ENCODE results near the gene FNBP1L.
"Not testable (repeated sequence)": the region's sequence is repeated elsewhere in the genome, so short reads cannot be mapped to it uniquely, and the experiment has no call there.

Gene FNBP1L

GRCh38 chr1:93575621-93576284 is 127.8 kb downstream of the FNBP1L start:
- no peak for DNase-seq

- no peak for DNase-seq
These were observed 128.4 kb downstream of the FNBP1L start for GRCh38 chr1:93576346-93576745.

- DNase-seq, result no peak
These were observed 128.8 kb downstream of the FNBP1L start for GRCh38 chr1:93576746-93577145.

- DNase-seq, result no peak
These were observed 129.9 kb downstream of the FNBP1L start for GRCh38 chr1:93577536-93578432.

- no peak for DNase-seq
These were observed 130.5 kb downstream of the FNBP1L start for GRCh38 chr1:93578433-93578830.

GRCh38 chr1:93578911-93579825 is 131.2 kb downstream of the FNBP1L start:
- no peak for DNase-seq

- no peak for DNase-seq
These were observed 132.0 kb downstream of the FNBP1L start for GRCh38 chr1:93579891-93580290.

- no peak for DNase-seq
These were observed 134.3 kb downstream of the FNBP1L start for GRCh38 chr1:93581917-93582850.

GRCh38 chr1:93584261-93585003 is 136.5 kb downstream of the FNBP1L start:
- DNase-seq, result no peak

- no peak for DNase-seq
These were observed 137.4 kb downstream of the FNBP1L start for GRCh38 chr1:93585059-93585966.

GRCh38 chr1:93587354-93587753 is 139.4 kb downstream of the FNBP1L start:
- DNase-seq, result no peak

- DNase-seq, result no peak
These were observed 140.3 kb downstream of the FNBP1L start for GRCh38 chr1:93588206-93588605.

GRCh38 chr1:93588955-93589354 is 141.0 kb downstream of the FNBP1L start:
- no peak for DNase-seq

GRCh38 chr1:93591291-93591675 is 143.4 kb downstream of the FNBP1L start:
- not testable (repeated sequence) for DNase-seq

- no peak for DNase-seq
These were observed 144.0 kb downstream of the FNBP1L start for GRCh38 chr1:93591676-93592550.

- DNase-seq, result no peak
These were observed 144.6 kb downstream of the FNBP1L start for GRCh38 chr1:93592551-93592949.

- no peak for DNase-seq
These were observed 146.1 kb downstream of the FNBP1L start for GRCh38 chr1:93593854-93594602.

- DNase-seq, result no peak
These were observed 146.6 kb downstream of the FNBP1L start for GRCh38 chr1:93594603-93594880.

GRCh38 chr1:93595266-93595665 is 147.3 kb downstream of the FNBP1L start:
- no peak for DNase-seq
